Uterus (tissue), 2 donors: ENCODE results near the gene DDX3X.

Source experiments
- POLR2A ChIP-seq, 2 donors: fragments of 450-650 bp; IDR thresholded peaks; one replicate each; pipeline ENCODE4 v1.6.1; 2016; ENCODE audit warnings: antibody characterized with exemption in 2 of 2, mild to moderate bottlenecking in 1 of 2, moderate library complexity in 1 of 2
- TF ChIP-seq, protein P1 (sequence below), 4 experiments: fragments of 200-600 bp in 2 of 4; fragments of 450-650 bp in 2 of 4; sonication (generic) in 2 of 4; IDR thresholded peaks; one replicate each; pipeline ENCODE4 v1.5.1; 2016 to 2019; ENCODE audit warnings: antibody characterized with exemption in 4 of 4, mild to moderate bottlenecking in 2 of 4, moderate library complexity in 1 of 4

GRCh38 chrX:41350150-41350975 lies 16.4 kb downstream of the DDX3X start:
- TF ChIP-seq, protein P1, sequence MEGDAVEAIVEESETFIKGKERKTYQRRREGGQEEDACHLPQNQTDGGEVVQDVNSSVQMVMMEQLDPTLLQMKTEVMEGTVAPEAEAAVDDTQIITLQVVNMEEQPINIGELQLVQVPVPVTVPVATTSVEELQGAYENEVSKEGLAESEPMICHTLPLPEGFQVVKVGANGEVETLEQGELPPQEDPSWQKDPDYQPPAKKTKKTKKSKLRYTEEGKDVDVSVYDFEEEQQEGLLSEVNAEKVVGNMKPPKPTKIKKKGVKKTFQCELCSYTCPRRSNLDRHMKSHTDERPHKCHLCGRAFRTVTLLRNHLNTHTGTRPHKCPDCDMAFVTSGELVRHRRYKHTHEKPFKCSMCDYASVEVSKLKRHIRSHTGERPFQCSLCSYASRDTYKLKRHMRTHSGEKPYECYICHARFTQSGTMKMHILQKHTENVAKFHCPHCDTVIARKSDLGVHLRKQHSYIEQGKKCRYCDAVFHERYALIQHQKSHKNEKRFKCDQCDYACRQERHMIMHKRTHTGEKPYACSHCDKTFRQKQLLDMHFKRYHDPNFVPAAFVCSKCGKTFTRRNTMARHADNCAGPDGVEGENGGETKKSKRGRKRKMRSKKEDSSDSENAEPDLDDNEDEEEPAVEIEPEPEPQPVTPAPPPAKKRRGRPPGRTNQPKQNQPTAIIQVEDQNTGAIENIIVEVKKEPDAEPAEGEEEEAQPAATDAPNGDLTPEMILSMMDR (IDR thresholded peaks at IDR 0.05) = no peak
- no peak for TF ChIP-seq POLR2A (IDR thresholded peaks at IDR 0.05)
